OCI-M2 (cell line): ENCODE measurements around the gene MAD1L1.

Experiments used
- DNase-seq: peaks from one replicate; lab custom pipeline; 2025; ENCODE audit not compliant: unreplicated experiment; lab: John Stamatoyannopoulos, UW

Gene MAD1L1

GRCh38 chr7:1906988-1907745 is 325.6 kb downstream of the MAD1L1 start:
- DNase-seq, result no peak

DNA sequence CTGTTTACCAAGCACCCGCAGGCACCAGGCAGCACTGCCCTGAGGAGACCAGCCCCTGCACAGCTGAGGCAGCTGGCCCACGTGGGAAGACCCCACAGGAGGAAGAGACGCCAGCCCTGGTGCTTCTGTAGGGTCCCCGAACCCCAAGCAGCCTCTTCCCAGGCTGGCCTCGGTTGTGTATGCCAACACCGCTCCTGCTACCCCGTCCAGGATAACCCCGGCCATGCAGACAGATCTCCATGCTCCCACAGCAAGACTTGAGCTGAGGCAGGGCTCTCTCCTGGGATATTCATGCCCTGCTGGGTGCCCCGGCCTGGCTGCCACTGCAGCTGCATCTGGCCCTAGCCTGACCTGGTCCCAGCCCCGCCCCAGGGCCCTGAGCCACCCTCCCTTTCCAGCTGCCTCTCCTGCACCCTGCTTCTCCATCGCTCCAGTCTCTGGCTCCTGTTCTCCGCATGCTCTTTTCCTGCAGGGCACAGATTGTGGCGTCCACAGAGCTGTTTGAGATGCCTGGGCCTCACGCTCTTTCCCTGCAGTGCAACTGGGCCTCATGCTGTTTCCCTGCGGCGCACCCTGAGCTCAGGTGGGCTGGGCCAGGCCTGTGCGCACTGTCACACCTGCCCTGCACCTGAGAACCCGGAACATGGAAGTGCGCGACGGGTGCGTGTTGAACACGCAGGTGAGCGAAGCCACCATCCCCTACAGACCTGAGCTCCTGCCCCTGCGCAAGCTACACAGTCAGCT is 326.5 kb downstream of the MAD1L1 start:
- no peak for DNase-seq

GRCh38 chr7:1902231-1902855 is 330.4 kb downstream of the MAD1L1 start:
- DNase-seq, result no peak

DNA sequence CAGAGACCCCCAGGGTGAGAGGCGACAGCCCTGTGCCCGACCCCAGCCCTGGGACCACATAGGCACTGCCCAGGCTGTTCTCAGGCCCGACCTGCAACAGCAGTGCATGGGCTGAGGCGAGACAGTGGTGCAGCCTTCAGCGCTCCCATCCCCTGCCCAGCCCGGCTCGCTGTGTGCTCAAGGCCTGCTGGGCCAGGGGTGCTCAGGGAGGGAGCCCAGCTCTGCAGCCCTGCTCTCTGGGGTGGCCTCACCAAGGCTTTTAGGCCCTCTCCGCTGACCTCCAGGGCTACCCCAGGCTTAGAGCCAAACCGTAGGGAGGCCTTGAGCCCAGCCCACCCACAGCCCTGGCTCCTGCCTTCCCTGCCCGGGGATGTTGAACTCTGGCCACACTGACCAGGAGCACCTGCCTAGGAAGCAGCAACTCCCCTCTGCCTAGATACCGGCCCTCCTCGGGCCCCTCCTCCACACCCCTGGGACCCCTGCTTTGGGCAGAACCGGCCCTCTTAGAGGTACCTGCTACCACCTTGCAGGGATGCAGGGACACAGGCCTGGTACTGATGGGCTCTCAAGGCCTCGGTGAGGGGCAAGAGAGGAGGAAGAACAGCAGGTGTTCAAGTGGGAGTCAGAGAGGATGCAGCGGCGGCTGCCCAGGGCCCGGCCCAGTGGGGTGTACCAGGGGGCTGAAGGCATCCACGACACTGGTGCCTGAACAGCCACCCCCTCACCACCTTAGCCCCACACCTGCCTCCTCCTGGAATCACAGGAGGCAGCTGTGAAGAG is 331.1 kb downstream of the MAD1L1 start:
- no peak for DNase-seq

GRCh38 chr7:1900847-1901246 is 331.9 kb downstream of the MAD1L1 start:
- no peak for DNase-seq

- no peak for DNase-seq
Measured at GRCh38 chr7:1899951-1900762, 332.6 kb downstream of the MAD1L1 start.

- no peak for DNase-seq
Measured at GRCh38 chr7:1899196-1899595, 333.5 kb downstream of the MAD1L1 start.

GRCh38 chr7:1898628-1899185 is 334.0 kb downstream of the MAD1L1 start:
- no peak for DNase-seq

DNA sequence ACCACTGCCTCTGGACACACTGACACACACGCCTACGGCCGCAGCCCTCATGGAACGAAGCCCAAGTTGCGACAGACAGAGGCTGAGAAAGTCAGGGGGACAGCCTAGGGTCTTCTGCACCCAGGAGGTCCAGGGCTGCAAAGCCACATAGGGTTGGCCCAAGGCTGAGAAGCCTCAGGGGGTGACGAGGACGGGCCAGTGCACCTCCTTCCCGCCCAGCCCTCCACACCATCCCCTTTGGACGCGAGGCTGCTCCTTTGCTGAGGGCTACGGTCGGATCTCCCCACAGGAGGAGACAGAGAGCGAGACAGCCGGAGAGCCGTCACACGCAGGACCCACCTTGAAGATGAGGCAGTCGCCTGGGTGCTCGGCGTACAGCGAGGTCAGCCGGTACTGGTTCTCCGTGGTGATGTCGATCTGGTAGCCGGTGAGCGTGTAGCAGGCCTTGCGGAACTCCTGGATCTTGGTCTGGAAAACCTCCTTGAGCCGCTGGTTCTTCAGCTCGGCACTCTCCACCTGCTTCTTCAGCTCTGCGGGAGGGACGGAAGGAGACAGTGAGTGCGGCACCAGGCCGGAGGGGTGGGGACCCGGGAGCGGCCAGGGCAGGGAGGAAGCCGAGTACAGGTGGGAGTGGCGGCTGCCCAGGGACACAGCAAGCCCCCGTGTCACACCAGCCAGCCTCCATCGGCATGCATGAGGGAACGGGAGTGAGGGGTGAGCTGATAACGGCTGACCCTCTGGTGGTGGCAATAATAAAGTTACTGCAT is 334.7 kb downstream of the MAD1L1 start:
- no peak for DNase-seq

GRCh38 chr7:1897076-1897860 is 335.5 kb downstream of the MAD1L1 start:
- DNase-seq, result no peak

GRCh38 chr7:1895664-1896515 is 336.9 kb downstream of the MAD1L1 start:
- DNase-seq, result no peak

DNA sequence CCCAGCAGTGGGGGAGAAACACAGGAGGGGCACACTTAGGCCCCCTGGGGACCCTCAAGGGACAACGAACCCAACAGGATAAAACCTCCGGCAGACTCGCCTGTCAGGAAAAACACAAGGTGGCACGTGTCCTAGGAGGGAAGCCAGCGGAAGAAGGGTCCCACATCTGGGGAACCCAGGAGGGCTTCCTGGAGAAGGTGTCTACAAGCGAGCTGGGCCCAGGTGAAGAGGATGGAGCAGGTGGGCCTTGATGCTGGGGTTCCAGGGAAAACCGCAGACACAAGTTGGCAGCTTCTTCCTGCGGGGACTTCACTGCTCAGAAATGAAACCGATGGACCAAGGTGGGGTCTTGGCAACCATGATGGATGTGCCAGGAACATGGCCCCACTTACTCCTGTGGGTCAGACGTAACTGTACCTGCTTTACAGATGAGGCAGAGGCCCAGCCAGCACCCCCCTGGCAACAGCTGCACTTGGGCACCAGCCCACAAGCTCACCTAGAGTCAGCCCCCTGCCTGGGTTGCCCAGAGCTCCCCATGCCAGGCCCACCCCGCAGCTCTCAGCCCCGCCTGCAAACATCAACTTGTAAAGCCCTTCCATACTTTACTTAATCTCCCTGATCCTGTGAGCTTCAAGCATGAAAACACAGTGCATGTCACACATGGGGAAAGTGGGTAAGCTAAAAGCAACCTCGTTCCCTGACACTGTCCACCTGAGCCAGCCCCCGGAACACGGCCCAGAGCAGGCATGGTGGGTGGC is 337.7 kb downstream of the MAD1L1 start:
- no peak for DNase-seq

DNA sequence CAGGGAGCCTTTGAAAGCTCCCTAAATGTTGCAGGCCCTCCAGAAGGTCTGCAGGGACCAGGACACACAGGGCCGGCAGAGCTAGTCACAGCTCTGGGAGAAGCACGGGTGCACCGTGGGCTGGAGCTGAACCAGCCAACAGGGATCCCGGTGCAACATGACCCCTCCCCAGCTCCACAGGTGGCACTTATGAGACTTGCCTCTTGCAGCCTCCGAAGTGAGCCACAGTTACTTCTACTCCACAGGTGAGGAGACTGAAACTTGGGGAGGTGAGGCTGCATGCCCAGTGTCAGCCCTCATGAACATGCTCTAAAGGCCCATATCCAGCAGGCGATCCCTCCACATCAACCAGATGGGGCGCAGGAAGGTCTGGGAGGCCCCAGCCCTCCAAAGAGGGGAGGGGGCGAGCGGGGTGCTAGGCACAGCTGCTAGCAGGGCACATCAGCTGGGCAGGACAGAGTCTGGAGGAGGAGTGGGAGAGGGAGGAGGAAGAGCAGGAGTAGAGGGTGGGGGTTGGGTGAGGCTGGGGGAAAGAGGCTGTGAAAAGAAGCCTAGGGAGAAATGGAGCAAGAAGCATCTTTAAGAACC is 338.3 kb downstream of the MAD1L1 start:
- no peak for DNase-seq

DNA sequence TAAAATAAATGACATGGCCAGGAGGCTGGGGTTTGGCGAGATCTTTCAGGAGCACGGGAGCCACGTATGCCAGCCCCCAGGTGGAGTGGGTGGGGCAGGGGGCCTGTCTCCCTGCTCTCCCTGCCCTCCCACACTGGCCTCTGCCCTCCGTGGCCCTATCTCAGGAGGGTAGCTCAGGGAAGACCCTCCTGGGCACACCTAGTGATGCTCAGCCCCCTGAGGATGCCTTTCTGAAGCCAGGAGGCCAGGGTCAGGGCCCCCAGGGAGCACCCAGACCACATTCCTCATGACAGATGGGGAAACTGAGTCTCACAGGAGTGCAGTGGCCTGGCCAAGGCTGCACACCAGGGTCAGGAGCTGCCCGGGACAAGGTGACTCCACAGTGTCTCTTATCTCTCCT is 339.3 kb downstream of the MAD1L1 start:
- no peak for DNase-seq

- no peak for DNase-seq
Measured at GRCh38 chr7:1893036-1893435, 339.7 kb downstream of the MAD1L1 start.
